H54 (cell line): Measurements from ENCODE around the gene COX7A2.

Source experiments
- DNase-seq: peaks from one replicate; pipeline ENCODE4 v3.0.0; 2011; ENCODE audit warnings: low spot score, mixed read lengths; ENCODE audit not compliant: insufficient read length
- FAIRE-seq: peaks from 3 replicates; lab custom pipeline; 2011; peaks lifted over from hg19 to GRCh38; lab: Jason Lieb, UNC
- POLR2A ChIP-seq: IDR thresholded peaks from 2 replicates; pipeline ENCODE4 v1.6.1; 2011; ENCODE audit warnings: low read depth, mild to moderate bottlenecking, low read length

The COX7A2 gene

GRCh38 chr6:75243333-75244062 is at the start of gene COX7A2:
Gene COX7A2 (minus strand): TSS chr6:75243801. CDS start chr6:75243734, 67 bp downstream.
- FAIRE-seq (peak; percentile 100), DNase-seq (peak; percentile 57)
- TF ChIP-seq POLR2A: peak; percentile 81

- no peak for TF ChIP-seq POLR2A
- no peak for FAIRE-seq
Observed at GRCh38 chr6:75292555-75292954, 49.0 kb upstream of the COX7A2 start.

GRCh38 chr6:75291744-75292143 is 48.1 kb upstream of the COX7A2 start:
- DNase-seq (no peak), FAIRE-seq (no peak)
- TF ChIP-seq POLR2A: no peak

More at GRCh38 chr6:75292555-75292954, 49.0 kb upstream of the COX7A2 start:
- DNase-seq: no peak

- TF ChIP-seq POLR2A: no peak
- FAIRE-seq (no peak), DNase-seq (no peak)
Observed at GRCh38 chr6:75291331-75291730, 47.7 kb upstream of the COX7A2 start.

GRCh38 chr6:75290136-75290945 is 46.7 kb upstream of the COX7A2 start:
- FAIRE-seq (no peak), DNase-seq (no peak)
- no peak for TF ChIP-seq POLR2A

GRCh38 chr6:75288023-75288422 is 44.4 kb upstream of the COX7A2 start:
- no peak for TF ChIP-seq POLR2A
- DNase-seq: no peak
- no peak for FAIRE-seq

- DNase-seq: no peak
- no peak for TF ChIP-seq POLR2A
- FAIRE-seq: no peak
Observed at GRCh38 chr6:75287424-75287823, 43.8 kb upstream of the COX7A2 start.

GRCh38 chr6:75286955-75287354 is 43.4 kb upstream of the COX7A2 start:
- no peak for FAIRE-seq
- no peak for TF ChIP-seq POLR2A

GRCh38 chr6:75285283-75285639 is 41.7 kb upstream of the COX7A2 start:
- peak; percentile 52 for FAIRE-seq
- DNase-seq: no peak
- TF ChIP-seq POLR2A: no peak

More at GRCh38 chr6:75286955-75287354, 43.4 kb upstream of the COX7A2 start:
- no peak for DNase-seq

- DNase-seq (peak; percentile 76), FAIRE-seq (peak; percentile 100)
- peak; percentile 82 for TF ChIP-seq POLR2A
Observed at GRCh38 chr6:75284632-75285282, 41.2 kb upstream of the COX7A2 start, which contains the start of gene TMEM30A. Gene TMEM30A (minus strand): TSS chr6:75284792. CDS start chr6:75284638, 154 bp downstream.

- no peak for TF ChIP-seq POLR2A
- FAIRE-seq (peak; percentile 33), DNase-seq (peak; percentile 16)
Observed at GRCh38 chr6:75283907-75284631, 40.5 kb upstream of the COX7A2 start.

GRCh38 chr6:75282706-75283105 is 39.1 kb upstream of the COX7A2 start:
- DNase-seq: no peak
- no peak for TF ChIP-seq POLR2A
- no peak for FAIRE-seq

- TF ChIP-seq POLR2A: no peak
- DNase-seq (no peak), FAIRE-seq (peak; percentile 48)
Observed at GRCh38 chr6:75281653-75282052, 38.1 kb upstream of the COX7A2 start.
